Tibial artery (tissue), 4 donors: ENCODE measurements around the gene SHISA2.

Source experiments
- DNase-seq, 2 donors: peaks; one replicate each; pipeline ENCODE4 v3.0.0-alpha.2; 2019
- H3K27ac ChIP-seq, 2 donors: fragments of 200-600 bp; sonication (generic) in 1 of 2; 1 replicate in 1 of 2; 2 replicates in 1 of 2; pipeline ENCODE4 v1.5.1; 2018 to 2019; ENCODE audit warnings: mild to moderate bottlenecking in 1 of 2
- H3K27me3 ChIP-seq, 2 donors: fragments of 200-600 bp; sonication (generic) in 1 of 2; one replicate each; pipeline versions ENCODE4 v1.5.1 to v1.6.0; 2016 to 2019
- H3K36me3 ChIP-seq, 3 donors: fragments of 200-600 bp; sonication (generic) in 2 of 3; one replicate each; pipeline ENCODE4 v1.5.1; 2016 to 2019; ENCODE audit warnings: mild to moderate bottlenecking in 2 of 3
- H3K4me1 ChIP-seq, 4 donors: fragments of 200-600 bp; sonication (generic) in 2 of 4; 1 replicate in 3 of 4; 2 replicates in 1 of 4; pipeline ENCODE4 v1.5.1; 2016 to 2019
- H3K4me3 ChIP-seq, 2 donors: fragments of 200-600 bp; sonication (generic) in 1 of 2; 1 replicate in 1 of 2; 2 replicates in 1 of 2; pipeline ENCODE4 v1.5.1; 2018 to 2019; ENCODE audit warnings: mild to moderate bottlenecking in 2 of 2
- H3K9me3 ChIP-seq, 3 donors: fragments of 200-600 bp; sonication (generic) in 1 of 3; one replicate each; pipeline ENCODE4 v1.5.1; 2016 to 2019
- intact Hi-C: fragments of 100-400 bp; cut with DNase I; formaldehyde crosslinking; loops from one replicate; pipeline ENCODE4 v1.15.0; 2023; ENCODE audit warnings: low total_unique reads
- TF ChIP-seq, protein P1 (sequence below), 2 experiments: fragments of 200-600 bp in 1 of 2; fragments of 450-650 bp in 1 of 2; IDR thresholded peaks; one replicate each; pipeline ENCODE4 v1.5.1; 2017 to 2019; ENCODE audit warnings: antibody characterized with exemption in 2 of 2, mild to moderate bottlenecking in 1 of 2, moderate library complexity in 1 of 2

Gene SHISA2

DNA sequence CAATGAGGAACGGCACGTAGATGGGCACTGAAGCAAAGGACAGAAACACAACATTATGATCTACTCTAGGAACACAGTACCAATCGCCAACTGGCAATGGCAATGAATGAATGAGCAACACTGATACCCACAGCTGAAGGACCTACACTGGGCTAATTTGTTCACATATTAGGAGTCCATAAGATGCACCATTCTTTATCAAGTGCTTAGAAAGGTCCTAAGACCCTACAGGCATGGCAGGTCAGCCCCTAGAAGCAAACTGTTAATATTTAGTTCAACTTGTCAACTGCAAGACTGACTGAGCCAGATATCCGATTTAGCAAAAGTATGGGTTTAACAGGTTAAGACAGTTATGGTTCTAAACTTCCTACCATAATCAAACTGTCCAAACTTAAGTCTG, 4.8 kb downstream of the SHISA2 start:
- DNase-seq = no peak
- H3K27ac ChIP-seq = no peak overlapping the region
- H3K4me3 ChIP-seq = no peak overlapping the region
- intact Hi-C loops = no loop called here
- peaks cover 0 to 30% (median 15%) of the 10 kb centered on the region in 4 donors for H3K4me1 ChIP-seq
- H3K36me3 ChIP-seq = no peaks in the 10 kb centered on the region
- H3K27me3 ChIP-seq = peaks cover 0 to 58% of the 10 kb centered on the region in 2 donors
- TF ChIP-seq, protein P1, sequence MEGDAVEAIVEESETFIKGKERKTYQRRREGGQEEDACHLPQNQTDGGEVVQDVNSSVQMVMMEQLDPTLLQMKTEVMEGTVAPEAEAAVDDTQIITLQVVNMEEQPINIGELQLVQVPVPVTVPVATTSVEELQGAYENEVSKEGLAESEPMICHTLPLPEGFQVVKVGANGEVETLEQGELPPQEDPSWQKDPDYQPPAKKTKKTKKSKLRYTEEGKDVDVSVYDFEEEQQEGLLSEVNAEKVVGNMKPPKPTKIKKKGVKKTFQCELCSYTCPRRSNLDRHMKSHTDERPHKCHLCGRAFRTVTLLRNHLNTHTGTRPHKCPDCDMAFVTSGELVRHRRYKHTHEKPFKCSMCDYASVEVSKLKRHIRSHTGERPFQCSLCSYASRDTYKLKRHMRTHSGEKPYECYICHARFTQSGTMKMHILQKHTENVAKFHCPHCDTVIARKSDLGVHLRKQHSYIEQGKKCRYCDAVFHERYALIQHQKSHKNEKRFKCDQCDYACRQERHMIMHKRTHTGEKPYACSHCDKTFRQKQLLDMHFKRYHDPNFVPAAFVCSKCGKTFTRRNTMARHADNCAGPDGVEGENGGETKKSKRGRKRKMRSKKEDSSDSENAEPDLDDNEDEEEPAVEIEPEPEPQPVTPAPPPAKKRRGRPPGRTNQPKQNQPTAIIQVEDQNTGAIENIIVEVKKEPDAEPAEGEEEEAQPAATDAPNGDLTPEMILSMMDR (IDR thresholded peaks at IDR 0.05) = no peak
- no peaks in the 10 kb centered on the region for H3K9me3 ChIP-seq

DNA sequence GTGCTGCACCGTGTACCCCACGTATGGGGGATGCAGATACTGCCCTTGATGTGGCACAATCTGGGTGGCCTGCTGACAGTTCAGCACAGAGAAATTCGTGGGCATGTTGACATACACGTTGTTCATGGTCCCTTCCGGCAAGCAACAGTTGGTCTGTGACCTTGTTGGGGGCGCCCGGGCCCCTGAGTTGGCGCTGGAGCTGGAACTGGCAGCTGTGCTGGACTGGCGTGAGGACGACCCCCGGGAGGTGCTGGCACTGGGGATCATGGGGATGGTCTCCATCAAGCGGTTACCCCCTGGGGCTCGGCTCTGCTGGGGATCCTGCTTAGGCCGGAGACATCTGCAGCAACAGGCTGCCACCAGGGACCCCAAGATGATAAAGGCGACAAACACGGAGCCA, 5.2 kb downstream of the SHISA2 start:
- H3K36me3 ChIP-seq = no peaks in the 10 kb centered on the region
- peaks cover 0 to 54% of the 10 kb centered on the region in 2 donors for H3K27me3 ChIP-seq
- TF ChIP-seq, protein P1 (IDR thresholded peaks at IDR 0.05) = no peak

DNA sequence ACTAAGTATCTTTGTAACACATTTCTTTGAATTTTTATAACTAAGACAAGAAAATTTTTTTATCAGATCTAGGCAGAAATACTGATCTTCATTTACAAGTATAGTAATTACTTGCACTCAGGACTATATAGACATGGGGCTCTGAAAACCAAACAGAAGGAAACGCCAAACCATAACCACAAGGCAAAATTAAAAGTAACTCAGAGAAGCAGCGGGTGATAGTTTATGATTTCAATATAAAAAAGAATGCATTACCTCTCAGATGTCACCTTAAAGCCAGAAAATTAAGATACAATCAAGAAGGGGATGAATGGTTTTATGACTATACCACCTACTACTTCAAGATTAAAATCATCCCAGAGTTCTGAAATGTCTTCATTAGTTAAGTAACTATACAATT, 6.7 kb downstream of the SHISA2 start:
- peaks cover 0 to 11% (median 0%) of the 10 kb centered on the region in 4 donors for H3K4me1 ChIP-seq
- intact Hi-C loops = no loop called here
- TF ChIP-seq, protein P1 (IDR thresholded peaks at IDR 0.05) = no peak
- no peaks in the 10 kb centered on the region for H3K9me3 ChIP-seq
- no peak overlapping the region for H3K27ac ChIP-seq
- no peak for DNase-seq
- H3K36me3 ChIP-seq = no peaks in the 10 kb centered on the region
- peaks cover 0 to 39% of the 10 kb centered on the region in 2 donors for H3K27me3 ChIP-seq
- no peak overlapping the region for H3K4me3 ChIP-seq

More for the DNA sequence above, 5.2 kb downstream of the SHISA2 start:
- peaks cover 0 to 26% (median 12%) of the 10 kb centered on the region in 4 donors for H3K4me1 ChIP-seq
- DNase-seq = no peak
- H3K9me3 ChIP-seq = no peaks in the 10 kb centered on the region
- intact Hi-C loops = no loop called here
- H3K4me3 ChIP-seq = no peak overlapping the region
- H3K27ac ChIP-seq = no peak overlapping the region

DNA sequence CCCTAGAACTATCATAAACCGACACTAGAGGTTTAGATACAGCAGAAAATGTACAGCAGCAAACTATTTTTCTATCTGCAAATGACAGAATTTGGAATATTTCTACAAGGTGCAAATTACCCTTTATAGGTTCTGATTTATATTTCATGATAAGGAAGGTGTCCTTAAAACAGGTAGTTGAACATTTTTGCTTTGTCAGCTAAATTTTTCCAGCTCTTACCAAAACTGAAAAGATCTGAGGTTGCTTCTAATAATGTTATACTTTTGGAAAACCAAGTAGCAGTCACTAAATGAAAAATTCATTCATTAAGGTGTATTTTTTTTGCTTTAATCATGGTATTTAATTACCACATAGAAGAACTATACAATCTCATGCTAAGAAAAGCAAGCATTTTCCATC, 9.0 kb downstream of the SHISA2 start:
- H3K9me3 ChIP-seq = no peaks in the 10 kb centered on the region
- DNase-seq = no peak
- no peak overlapping the region for H3K27ac ChIP-seq
- intact Hi-C loops = no loop called here
- TF ChIP-seq, protein P1 (IDR thresholded peaks at IDR 0.05) = no peak
- no peaks in the 10 kb centered on the region for H3K36me3 ChIP-seq
- peaks cover 0 to 15% of the 10 kb centered on the region in 2 donors for H3K27me3 ChIP-seq
- no peaks in the 10 kb centered on the region for H3K4me1 ChIP-seq
- H3K4me3 ChIP-seq = no peak overlapping the region

DNA sequence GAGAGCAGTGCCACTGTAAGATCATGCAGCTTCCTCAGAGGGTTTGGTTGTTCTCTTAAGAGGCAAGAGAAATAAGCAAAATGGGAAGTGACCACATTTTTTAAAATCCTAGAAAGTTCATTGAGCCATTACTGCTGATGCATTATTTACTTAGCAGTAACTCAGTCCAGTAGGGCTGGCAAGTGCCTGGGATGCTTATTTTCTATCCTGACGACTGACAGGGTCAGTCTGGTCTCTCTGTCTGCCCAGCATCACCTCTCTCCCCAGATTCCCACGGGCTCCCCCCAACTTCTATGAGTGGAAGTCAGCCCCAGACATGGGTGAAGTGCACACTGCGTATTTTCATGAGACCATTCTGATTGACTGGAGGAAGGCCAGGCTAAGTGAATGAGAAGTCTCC, 10.4 kb downstream of the SHISA2 start:
- no peak overlapping the region for H3K4me3 ChIP-seq
- no peak for DNase-seq
- intact Hi-C loops = no loop called here
- H3K9me3 ChIP-seq = no peaks in the 10 kb centered on the region
- no peak overlapping the region for H3K27ac ChIP-seq
- H3K4me1 ChIP-seq = no peaks in the 10 kb centered on the region
- TF ChIP-seq, protein P1 (IDR thresholded peaks at IDR 0.05) = no peak
- no peaks in the 10 kb centered on the region for H3K36me3 ChIP-seq
- peaks cover 0 to 4% of the 10 kb centered on the region in 2 donors for H3K27me3 ChIP-seq

DNA sequence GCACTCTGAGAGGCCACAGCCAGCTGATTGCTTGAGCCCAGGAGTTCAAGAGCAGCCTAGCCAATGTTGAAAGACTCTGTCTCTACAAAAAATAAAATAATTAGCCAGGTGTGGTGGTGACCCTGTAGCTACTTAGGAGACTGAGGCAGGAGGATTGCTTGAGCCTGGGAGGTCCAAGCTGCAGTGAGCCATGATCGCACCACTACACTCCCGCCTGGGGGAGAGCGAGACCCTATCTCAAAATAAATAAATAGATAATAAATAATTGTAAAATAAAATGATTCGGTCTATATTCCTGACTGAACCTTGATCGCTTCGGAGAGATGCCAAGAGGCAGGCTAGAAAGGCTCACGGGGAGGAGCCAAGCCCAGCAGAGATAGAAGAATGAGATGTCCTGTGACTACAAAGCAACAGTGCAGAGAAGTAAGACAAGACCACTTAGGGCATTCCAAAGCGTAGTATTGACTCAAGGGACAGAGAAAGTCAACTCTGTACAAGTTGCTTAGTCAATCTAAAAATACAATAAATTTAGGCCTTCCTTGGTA, 12.8 kb downstream of the SHISA2 start:
- no peaks in the 10 kb centered on the region for H3K36me3 ChIP-seq
- no peak for DNase-seq
- H3K27ac ChIP-seq = no peak overlapping the region
- no peaks in the 10 kb centered on the region for H3K9me3 ChIP-seq
- no peaks in the 10 kb centered on the region for H3K4me1 ChIP-seq
- TF ChIP-seq, protein P1 (IDR thresholded peaks at IDR 0.05) = no peak
- peaks cover 0 to 3% of the 10 kb centered on the region in 2 donors for H3K27me3 ChIP-seq
- intact Hi-C loops = no loop called here
- H3K4me3 ChIP-seq = no peak overlapping the region
